Mammary epithelial cell (primary cell): ENCODE results near the gene PLB1.

Experiments used
- EZH2 ChIP-seq: IDR thresholded peaks from 2 replicates; pipeline ENCODE4 v1.6.1; 2012; ENCODE audit warnings: low read length, inconsistent platforms, borderline replicate concordance
- TF ChIP-seq, protein P1 (sequence below), 2 donors: IDR thresholded peaks in 1 of 2; conservative IDR thresholded peaks in 1 of 2; 2 replicates each; pipeline ENCODE4 v1.5.1; 2011 to 2012; ENCODE audit warnings: inconsistent platforms in 2 of 2, low read length in 2 of 2, mild to moderate bottlenecking in 2 of 2, control low read depth in 1 of 2, low read depth in 1 of 2; ENCODE audit not compliant: insufficient read depth in 1 of 2; ENCODE audit errors: extremely low read depth in 1 of 2

DNA sequence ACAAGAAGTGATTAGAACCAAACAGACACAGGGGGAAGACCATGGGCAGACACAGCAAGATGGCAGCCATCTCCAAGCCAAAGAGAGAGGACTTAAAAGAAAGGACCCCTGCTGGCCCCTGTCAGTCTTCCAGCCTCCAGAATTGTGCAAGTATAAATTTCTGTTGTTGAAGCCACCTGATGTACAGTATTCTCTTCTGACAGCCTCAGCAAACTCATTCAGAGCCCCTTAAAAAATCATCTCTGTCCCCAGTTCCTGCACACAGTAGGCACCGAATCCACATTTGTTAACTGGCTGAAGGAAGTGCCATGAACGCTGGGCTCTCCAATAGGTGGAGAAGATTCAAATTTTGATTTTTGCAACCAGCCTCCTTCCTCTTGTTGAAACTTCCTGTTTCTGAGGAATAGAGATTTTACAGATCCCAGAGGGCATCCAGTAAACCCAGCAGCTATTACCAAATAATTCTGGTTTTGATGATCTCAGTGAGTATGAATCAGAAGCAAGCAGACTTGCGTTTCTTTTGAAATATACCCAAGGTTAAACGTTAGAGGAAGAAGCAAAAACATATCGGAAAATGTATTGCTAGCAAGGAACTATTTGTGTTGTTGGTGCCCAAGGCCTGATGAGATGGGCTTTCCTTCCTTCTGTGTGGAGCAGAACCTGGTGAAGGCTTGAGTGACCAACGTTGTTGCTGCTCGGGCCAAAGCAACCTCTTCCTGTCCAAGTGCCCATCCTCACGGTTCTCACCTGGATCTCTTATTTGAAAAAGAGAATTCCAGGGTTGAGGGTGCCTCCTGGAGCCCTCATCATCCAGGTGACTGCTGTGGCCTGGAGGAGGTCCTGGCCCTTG is 47.7 kb upstream of the PLB1 start:
- TF ChIP-seq, protein P1, sequence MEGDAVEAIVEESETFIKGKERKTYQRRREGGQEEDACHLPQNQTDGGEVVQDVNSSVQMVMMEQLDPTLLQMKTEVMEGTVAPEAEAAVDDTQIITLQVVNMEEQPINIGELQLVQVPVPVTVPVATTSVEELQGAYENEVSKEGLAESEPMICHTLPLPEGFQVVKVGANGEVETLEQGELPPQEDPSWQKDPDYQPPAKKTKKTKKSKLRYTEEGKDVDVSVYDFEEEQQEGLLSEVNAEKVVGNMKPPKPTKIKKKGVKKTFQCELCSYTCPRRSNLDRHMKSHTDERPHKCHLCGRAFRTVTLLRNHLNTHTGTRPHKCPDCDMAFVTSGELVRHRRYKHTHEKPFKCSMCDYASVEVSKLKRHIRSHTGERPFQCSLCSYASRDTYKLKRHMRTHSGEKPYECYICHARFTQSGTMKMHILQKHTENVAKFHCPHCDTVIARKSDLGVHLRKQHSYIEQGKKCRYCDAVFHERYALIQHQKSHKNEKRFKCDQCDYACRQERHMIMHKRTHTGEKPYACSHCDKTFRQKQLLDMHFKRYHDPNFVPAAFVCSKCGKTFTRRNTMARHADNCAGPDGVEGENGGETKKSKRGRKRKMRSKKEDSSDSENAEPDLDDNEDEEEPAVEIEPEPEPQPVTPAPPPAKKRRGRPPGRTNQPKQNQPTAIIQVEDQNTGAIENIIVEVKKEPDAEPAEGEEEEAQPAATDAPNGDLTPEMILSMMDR (conservative IDR thresholded peaks at IDR 0.05 in 1 of 2, IDR thresholded peaks at IDR 0.05 in 1 of 2; ENCODE audit: extremely low read depth in 1 of 2, insufficient read depth in 1 of 2, low read depth in 1 of 2, low read length in 2 of 2) = no peak
- TF ChIP-seq EZH2 = no peak
